ENCODE data around the gene CEPT1. TPM values are rescaled to one million over a fixed set of nuclear protein-coding genes. Genes with fewer than 3 reads are reported as not detected.

CEPT1 gene
- total and polyA plus RNA-seq, 2 of the 8 experiments (the other 6 are each of a cell fraction or from before 2014, with no cell fraction given), result 18.5 to 28.6 TPM

- Histone ChIP-seq H4K5ac (ENCODE audit: insufficient read length, low read depth, low read length) (no peak overlapping the region), H3K56ac (replicated peaks; ENCODE audit: insufficient read length, low read depth, low read length) (no peak overlapping the region), H3K4me1 (replicated peaks in 1 of 4; ENCODE audit: control insufficient read depth in 3 of 4, insufficient read depth in 4 of 4, low read length in 3 of 4) (peaks cover 0 to 2% (median 1%) of the 10 kb centered on the region in 4 experiments; a peak in 2 of 7 replicates), H2AFZ (ENCODE audit: low read length) (no peak overlapping the region), H3K4me3 (ENCODE audit: extremely low read depth in 1 of 4, insufficient read depth in 2 of 4, low read depth in 3 of 4, low read length in 4 of 4) (no peak overlapping the region), H4K8ac (ENCODE audit: extremely low read depth, insufficient read depth, low read length) (no peak overlapping the region), H3K23ac (ENCODE audit: insufficient read length) (no peak overlapping the region), H3K9me3 (ENCODE audit: insufficient read depth in 2 of 2, low read depth in 1 of 2, low read length in 1 of 2) (no peaks in the 10 kb centered on the region), H2BK15ac (ENCODE audit: low read length) (no peak overlapping the region), H4K20me1 (replicated peaks in 1 of 2; ENCODE audit: control insufficient read depth in 1 of 2, insufficient read depth in 2 of 2, low read length in 2 of 2) (no peaks in the 10 kb centered on the region), H3K18ac (ENCODE audit: extremely low read depth, low read length) (no peak overlapping the region), H3K23me2 (ENCODE audit: low read depth, low read length) (no peaks in the 10 kb centered on the region), H3K27me3 (replicated peaks in 1 of 4; ENCODE audit: control insufficient read depth in 3 of 4, extremely low read depth in 1 of 4, insufficient read depth in 3 of 4, low read length in 3 of 4) (peaks cover 16 to 30% (median 26%) of the 10 kb centered on the region in 4 experiments), H3K9ac (replicated peaks in 1 of 4; ENCODE audit: extremely low read depth in 1 of 4, low read depth in 3 of 4, low read length in 3 of 4) (no peak overlapping the region), H2BK120ac (replicated peaks; ENCODE audit: low read depth, low read length) (no peak overlapping the region), H2BK12ac (ENCODE audit: low read depth, low read length) (no peak overlapping the region), H3K14ac (ENCODE audit: insufficient read length) (no peak overlapping the region), H3K79me1 (ENCODE audit: low read depth, low read length) (no peaks in the 10 kb centered on the region), H3K27ac (ENCODE audit: low read depth, low read length) (no peak overlapping the region), H4K91ac (replicated peaks; ENCODE audit: insufficient read length, low read length) (no peak overlapping the region), H2AK5ac (ENCODE audit: low read depth, low read length) (no peak overlapping the region), H3K4ac (replicated peaks; ENCODE audit: insufficient read length, low read depth, low read length) (no peak overlapping the region), H3K4me2 (ENCODE audit: insufficient read depth in 1 of 2, low read depth in 2 of 2, low read length in 2 of 2) (no peak overlapping the region), H2BK5ac (ENCODE audit: low read depth, low read length) (no peak overlapping the region), H3K79me2 (ENCODE audit: control insufficient read depth in 1 of 2, insufficient read depth in 2 of 2, low read length in 2 of 2) (no peaks in the 10 kb centered on the region), H3K36me3 (ENCODE audit: control insufficient read depth in 2 of 4, insufficient read depth in 4 of 4, low read length in 3 of 4) (no peaks in the 10 kb centered on the region), H2BK20ac (ENCODE audit: low read length) (no peak overlapping the region)
- WGBS, 2 experiments (ENCODE audit: extremely low coverage in 1 of 2, insufficient coverage in 1 of 2, insufficient read length in 1 of 2, insufficient replicate concordance in 2 of 2, low coverage in 1 of 2, low lambda C conversion rate in 2 of 2, missing lambda C conversion rate in 1 of 2), result 85% methylated on average over 3 of the region's 3 CpGs; no CpG with 5 or more reads in 1 of the 2 experiments
- FAIRE-seq, result no peak
- no peak for DNase-seq (ENCODE audit: low read depth in 1 of 2, low spot score in 2 of 2)
- CTCF ChIA-PET (ENCODE audit: partially characterized antibody), result interaction anchor here (1.2 kb wide), 1 partner anchor 19 kb away, joined by 3 read pairs; no protein-coding TSS in a partner anchor
- TF ChIP-seq SIX5 (IDR thresholded peaks at IDR 0.05; ENCODE audit: low read depth, low read length), result no peak
- TF ChIP-seq BACH1 (IDR thresholded peaks at IDR 0.05; ENCODE audit: low read length), result no peak
- no peak for TF ChIP-seq SIN3A (conservative IDR thresholded peaks at IDR 0.05 in 1 of 2, IDR thresholded peaks at IDR 0.05 in 1 of 2; ENCODE audit: low read depth in 1 of 2, low read length in 2 of 2)
- no peak for TF ChIP-seq TBP (IDR thresholded peaks at IDR 0.05; ENCODE audit: low read depth, low read length)
- TF ChIP-seq BCL11A (IDR thresholded peaks at IDR 0.05; ENCODE audit: low read depth in 2 of 2, low read length in 2 of 2), result no peak
- TF ChIP-seq EGR1 (IDR thresholded peaks at IDR 0.05; ENCODE audit: borderline replicate concordance, low read depth, low read length), result no peak
- no peak for TF ChIP-seq HDAC6 (IDR thresholded peaks at IDR 0.05; ENCODE audit: low read depth, low read length)
- no peak for TF ChIP-seq ASH2L (IDR thresholded peaks at IDR 0.05; ENCODE audit: low read length)
- no peak for TF ChIP-seq SUZ12 (IDR thresholded peaks at IDR 0.05; ENCODE audit: low read length)
- TF ChIP-seq SIRT6 (IDR thresholded peaks at IDR 0.05; ENCODE audit: low read length), result no peak
- TF ChIP-seq EP300 (IDR thresholded peaks at IDR 0.05; ENCODE audit: borderline replicate concordance in 1 of 2, low read depth in 2 of 2, low read length in 2 of 2), result no peak
- TF ChIP-seq SRF (IDR thresholded peaks at IDR 0.05; ENCODE audit: low read depth, low read length), result no peak
- TF ChIP-seq, protein P1, sequence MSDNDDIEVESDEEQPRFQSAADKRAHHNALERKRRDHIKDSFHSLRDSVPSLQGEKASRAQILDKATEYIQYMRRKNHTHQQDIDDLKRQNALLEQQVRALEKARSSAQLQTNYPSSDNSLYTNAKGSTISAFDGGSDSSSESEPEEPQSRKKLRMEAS (IDR thresholded peaks at IDR 0.05), result no peak
- POLR2A ChIA-PET (ENCODE audit: partially characterized antibody), result no interaction called here
Observed at GRCh38 chr1:111200802-111201161, 60.8 kb downstream of the CEPT1 start.
